B cell (primary cell): ENCODE results near the gene NELL2.

Experiments used
- EZH2 ChIP-seq: IDR thresholded peaks from 2 replicates; pipeline ENCODE4 v1.6.1; 2012; ENCODE audit warnings: borderline replicate concordance, low read depth, mild to moderate bottlenecking, moderate library complexity, low read length; ENCODE audit not compliant: insufficient read depth, poor library complexity, severe bottlenecking
- TF ChIP-seq, protein P1 (sequence below): fragments of 200-600 bp; IDR thresholded peaks from one replicate; pipeline ENCODE4 v1.8.0; 2022; ENCODE audit warnings: antibody characterized with exemption, mild to moderate bottlenecking

DNA sequence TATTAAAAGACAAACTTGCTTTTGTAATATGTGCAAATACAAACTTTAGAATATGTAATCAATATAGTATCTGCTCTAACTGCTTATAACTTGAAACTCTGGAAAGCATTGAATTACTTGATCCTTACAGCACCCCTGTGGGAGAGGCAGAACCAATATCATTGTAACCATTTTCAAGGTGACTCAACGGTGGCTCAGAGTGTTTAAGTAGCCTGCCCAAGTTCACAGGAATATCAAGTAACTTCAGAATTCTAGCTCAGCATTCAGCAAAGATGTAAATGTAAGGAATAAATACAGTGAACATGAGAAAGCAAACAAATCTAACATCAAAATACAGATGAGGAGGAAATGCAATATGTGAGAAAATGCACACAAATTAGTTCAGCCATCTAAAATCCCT, 264.6 kb downstream of the NELL2 start:
- TF ChIP-seq, protein P1, sequence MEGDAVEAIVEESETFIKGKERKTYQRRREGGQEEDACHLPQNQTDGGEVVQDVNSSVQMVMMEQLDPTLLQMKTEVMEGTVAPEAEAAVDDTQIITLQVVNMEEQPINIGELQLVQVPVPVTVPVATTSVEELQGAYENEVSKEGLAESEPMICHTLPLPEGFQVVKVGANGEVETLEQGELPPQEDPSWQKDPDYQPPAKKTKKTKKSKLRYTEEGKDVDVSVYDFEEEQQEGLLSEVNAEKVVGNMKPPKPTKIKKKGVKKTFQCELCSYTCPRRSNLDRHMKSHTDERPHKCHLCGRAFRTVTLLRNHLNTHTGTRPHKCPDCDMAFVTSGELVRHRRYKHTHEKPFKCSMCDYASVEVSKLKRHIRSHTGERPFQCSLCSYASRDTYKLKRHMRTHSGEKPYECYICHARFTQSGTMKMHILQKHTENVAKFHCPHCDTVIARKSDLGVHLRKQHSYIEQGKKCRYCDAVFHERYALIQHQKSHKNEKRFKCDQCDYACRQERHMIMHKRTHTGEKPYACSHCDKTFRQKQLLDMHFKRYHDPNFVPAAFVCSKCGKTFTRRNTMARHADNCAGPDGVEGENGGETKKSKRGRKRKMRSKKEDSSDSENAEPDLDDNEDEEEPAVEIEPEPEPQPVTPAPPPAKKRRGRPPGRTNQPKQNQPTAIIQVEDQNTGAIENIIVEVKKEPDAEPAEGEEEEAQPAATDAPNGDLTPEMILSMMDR = no peak
- TF ChIP-seq EZH2 = no peak
